IPS-20b (cell line): ENCODE measurements around the gene ANO1.

Experiments
- H3K27ac ChIP-seq: one replicate; pipeline ENCODE4 v1.5.1; 2013; ENCODE audit warnings: low read length
- H3K27me3 ChIP-seq: 2 replicates; pipeline ENCODE4 v1.6.1; 2013; ENCODE audit warnings: mild to moderate bottlenecking, low read length, inconsistent platforms; ENCODE audit not compliant: insufficient read depth
- H3K36me3 ChIP-seq: 2 replicates; pipeline ENCODE4 v1.6.1; 2013; ENCODE audit warnings: low read depth, mild to moderate bottlenecking, inconsistent platforms, low read length, moderate library complexity; ENCODE audit not compliant: insufficient read depth
- H3K4me1 ChIP-seq: 2 replicates; pipeline ENCODE4 v1.6.1; 2013; ENCODE audit warnings: mild to moderate bottlenecking, control low read depth, inconsistent platforms, low read length, moderate library complexity; ENCODE audit not compliant: insufficient read depth
- H3K4me3 ChIP-seq: 2 replicates; pipeline ENCODE4 v1.5.1; 2013; ENCODE audit warnings: mild to moderate bottlenecking, low read length, inconsistent platforms
- H3K9ac ChIP-seq: 2 replicates; pipeline ENCODE4 v1.6.1; 2013; ENCODE audit warnings: low read depth, mild to moderate bottlenecking, inconsistent platforms, low read length, moderate library complexity
- H3K9me3 ChIP-seq: 2 replicates; pipeline ENCODE4 v1.6.1; 2013; ENCODE audit warnings: mild to moderate bottlenecking, low read depth, low read length, inconsistent platforms; ENCODE audit not compliant: insufficient read depth

Gene ANO1

DNA sequence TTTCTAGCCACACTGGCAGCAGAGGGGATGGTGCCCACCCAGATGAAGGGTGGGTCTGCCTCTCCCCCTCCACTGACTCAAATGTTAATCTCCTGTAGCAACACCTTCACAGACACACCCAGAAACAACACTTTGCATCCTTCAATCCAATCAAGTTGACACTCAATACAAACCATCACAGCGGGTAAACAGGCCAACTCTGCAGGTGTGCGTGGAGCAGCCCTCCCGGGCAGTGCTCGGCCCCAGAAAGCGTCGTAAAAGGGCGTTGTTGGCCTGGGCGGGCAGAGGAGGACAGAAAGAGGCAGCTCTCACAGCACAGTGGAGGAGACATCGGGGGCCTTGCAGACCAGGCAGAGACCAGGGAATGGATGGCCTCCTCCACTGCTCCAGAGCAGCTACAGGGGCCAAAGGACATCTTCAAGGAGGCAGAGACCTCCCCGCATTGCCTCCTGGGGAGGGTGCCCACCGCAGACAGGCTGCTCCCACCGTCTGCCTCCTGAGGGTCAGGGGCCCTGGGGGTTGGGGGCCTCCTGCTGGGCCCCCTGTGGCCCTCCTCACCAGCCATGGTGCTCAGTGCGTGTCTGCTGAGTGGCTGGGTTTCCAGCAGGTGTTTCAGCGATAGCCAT, 68.9 kb downstream of the ANO1 start:
- no peak overlapping the region for H3K9ac ChIP-seq
- H3K36me3 ChIP-seq, result no peaks in the 10 kb centered on the region
- peaks cover 14% of the 10 kb centered on the region for H3K4me1 ChIP-seq
- H3K9me3 ChIP-seq, result no peaks in the 10 kb centered on the region
- H3K4me3 ChIP-seq, result no peak overlapping the region
- H3K27ac ChIP-seq, result no peak overlapping the region
- peaks cover 52% of the 10 kb centered on the region for H3K27me3 ChIP-seq

DNA sequence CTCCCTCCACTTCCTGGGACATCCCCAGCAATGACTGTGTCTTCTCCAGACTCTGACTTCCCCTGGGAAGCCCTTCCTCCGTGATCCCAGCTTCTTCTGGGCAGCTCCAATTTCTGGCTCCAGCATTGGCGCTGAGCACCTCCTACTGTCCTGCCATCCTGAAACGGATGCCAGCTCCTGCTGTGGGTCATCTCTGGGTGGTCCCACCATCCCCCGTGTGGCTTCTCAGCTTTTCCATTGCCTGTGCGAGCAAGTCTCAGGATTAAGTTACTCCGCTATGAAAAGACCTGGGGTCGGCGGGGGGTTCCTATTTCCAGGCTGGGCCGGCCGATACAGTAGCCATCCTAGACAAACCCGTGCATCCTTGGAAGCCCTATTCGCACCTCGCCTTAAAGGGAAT, 69.6 kb downstream of the ANO1 start:
- Histone ChIP-seq H3K27me3 (peaks cover 45% of the 10 kb centered on the region), H3K4me1 (peaks cover 7% of the 10 kb centered on the region)

DNA sequence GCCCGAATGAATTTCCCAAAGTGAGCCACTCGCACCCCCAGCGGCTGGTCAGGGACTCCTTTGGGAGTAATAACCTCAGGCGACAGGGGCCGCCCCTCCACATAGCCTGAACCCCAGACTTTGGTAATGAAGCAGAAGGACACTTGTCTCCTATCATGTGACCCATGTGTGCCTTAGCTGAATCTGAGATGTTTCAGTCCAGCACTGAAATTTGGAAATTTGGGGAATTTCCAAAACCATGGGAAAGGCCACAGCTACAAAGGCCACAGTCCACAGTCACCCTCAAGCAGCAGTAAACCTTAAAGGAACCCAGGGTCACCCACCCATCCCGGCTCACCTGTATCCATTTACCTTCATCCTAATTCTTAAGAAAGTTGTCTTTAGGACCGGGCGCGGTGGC, 73.6 kb downstream of the ANO1 start:
- H3K36me3 ChIP-seq, result no peaks in the 10 kb centered on the region
- H3K27ac ChIP-seq, result no peak overlapping the region
- peaks cover 12% of the 10 kb centered on the region for H3K27me3 ChIP-seq
- no peak overlapping the region for H3K4me3 ChIP-seq
- H3K9ac ChIP-seq, result no peak overlapping the region
- H3K4me1 ChIP-seq, result no peaks in the 10 kb centered on the region
- H3K9me3 ChIP-seq, result no peaks in the 10 kb centered on the region

More for the DNA sequence above, 69.6 kb downstream of the ANO1 start:
- Histone ChIP-seq H3K9ac (no peak overlapping the region), H3K9me3 (no peaks in the 10 kb centered on the region), H3K27ac (no peak overlapping the region), H3K36me3 (no peaks in the 10 kb centered on the region), H3K4me3 (no peak overlapping the region)

DNA sequence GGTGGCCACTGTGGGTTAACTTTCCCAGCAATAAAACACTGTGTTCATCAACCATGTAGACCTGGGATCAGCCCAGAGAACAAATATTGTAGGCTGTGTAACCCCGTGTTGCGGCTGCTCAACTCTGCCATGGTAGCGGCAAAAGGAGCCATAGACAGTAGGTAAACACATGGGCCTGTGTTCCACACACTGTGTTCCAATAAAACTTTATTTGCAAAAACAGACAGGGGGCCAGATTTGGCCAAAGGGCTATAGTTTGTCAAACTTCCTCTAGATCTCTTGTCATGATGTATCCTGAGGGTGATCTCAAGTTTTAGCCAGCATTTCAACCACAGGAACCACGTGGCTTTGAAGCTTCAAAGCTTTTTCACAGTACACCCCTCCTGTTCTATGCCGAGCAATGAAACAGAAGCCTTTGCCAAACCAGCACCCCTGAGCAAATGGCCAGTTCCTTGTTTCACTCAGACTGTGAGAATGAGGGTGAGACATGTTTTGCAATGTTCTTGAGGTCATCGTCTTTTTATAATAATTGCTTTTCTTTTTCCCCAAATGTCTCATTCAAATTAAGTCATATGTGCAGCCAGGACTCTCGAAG, 75.1 kb downstream of the ANO1 start:
- Histone ChIP-seq H3K9me3 (no peaks in the 10 kb centered on the region), H3K27me3 (no peaks in the 10 kb centered on the region; the same call in none of the 2 replicates), H3K4me1 (no peaks in the 10 kb centered on the region), H3K4me3 (no peak overlapping the region), H3K36me3 (no peaks in the 10 kb centered on the region), H3K9ac (no peak overlapping the region), H3K27ac (no peak overlapping the region)

DNA sequence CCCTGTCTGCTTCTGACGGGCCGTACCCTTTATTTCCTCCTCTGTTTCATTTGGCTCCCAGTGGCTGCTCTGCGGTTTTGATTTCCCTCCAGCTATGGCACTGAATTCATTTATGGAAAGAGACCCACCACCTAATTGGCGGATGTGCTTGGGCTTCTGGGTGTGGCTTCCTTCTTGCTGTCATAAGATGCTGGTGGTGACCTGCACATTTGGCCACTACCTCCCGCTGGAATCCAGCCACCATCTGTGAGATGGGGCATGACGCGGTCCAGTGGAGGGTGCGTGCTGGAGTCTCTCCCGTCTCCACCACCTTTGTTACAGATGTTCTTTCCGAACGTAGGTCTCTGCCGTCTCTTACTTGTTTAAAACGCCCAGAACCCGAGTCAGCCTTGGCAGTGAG, 77.3 kb downstream of the ANO1 start:
- Histone ChIP-seq H3K4me3 (no peak overlapping the region), H3K4me1 (no peaks in the 10 kb centered on the region), H3K9me3 (no peaks in the 10 kb centered on the region), H3K9ac (no peak overlapping the region), H3K36me3 (no peaks in the 10 kb centered on the region), H3K27me3 (no peaks in the 10 kb centered on the region), H3K27ac (no peak overlapping the region)

DNA sequence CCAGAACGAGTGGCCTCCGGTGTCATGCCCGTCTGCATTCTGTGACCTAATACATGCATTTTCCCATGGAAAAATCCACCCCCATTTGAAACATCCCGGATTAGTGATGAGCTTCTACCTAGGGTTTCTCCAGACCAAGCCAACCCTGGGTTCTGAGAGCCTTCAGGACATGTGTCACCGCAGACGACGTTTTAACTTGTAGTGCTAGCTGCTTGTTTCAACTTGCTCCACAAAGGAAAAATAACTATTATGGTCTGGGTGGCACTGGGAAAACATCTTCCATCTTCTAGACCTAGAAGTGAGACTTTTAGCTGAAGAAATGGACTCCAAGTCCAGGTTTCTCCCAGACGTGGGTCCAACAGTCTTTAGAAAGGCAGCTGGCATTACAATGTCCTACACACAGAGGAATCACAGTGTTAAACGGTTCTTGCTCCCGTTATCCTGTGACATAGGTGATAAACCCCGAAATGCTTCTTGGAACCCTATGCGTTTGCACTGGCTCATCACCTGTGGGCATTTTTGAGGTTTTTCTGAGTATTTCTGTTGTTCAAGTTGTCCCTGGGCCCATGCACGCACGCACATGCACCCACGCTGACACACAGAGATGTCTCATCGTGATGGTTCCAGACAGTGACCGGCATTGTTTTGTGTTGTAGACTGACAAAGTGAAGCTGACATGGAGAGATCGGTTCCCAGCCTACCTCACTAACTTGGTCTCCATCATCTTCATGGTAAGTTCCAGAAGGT, 78.3 kb downstream of the ANO1 start:
- Histone ChIP-seq H3K36me3 (no peaks in the 10 kb centered on the region), H3K4me3 (no peak overlapping the region), H3K27ac (no peak overlapping the region), H3K27me3 (no peaks in the 10 kb centered on the region), H3K4me1 (no peaks in the 10 kb centered on the region), H3K9ac (no peak overlapping the region), H3K9me3 (no peaks in the 10 kb centered on the region)

DNA sequence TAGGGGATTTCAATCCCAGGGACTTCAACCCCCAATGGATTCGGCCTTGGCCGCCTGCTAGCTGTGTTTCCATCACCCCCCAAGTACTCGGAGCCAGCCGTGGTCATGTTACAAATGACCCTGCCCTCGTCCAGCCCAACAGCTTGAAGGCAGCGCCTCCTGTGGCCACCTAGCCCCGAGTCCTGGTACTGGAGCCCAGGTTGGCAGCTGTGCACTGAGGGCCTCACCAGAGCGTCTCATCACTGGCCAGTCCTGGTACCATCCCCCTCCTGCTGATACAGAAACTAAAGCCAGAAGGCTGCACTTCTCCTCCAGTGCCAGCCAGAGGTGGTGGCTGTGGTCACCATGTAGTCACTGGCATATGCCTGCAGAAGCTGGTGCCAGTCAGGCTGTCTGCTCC, 80.1 kb downstream of the ANO1 start:
- Histone ChIP-seq H3K4me3 (no peak overlapping the region), H3K27ac (no peak overlapping the region)

DNA sequence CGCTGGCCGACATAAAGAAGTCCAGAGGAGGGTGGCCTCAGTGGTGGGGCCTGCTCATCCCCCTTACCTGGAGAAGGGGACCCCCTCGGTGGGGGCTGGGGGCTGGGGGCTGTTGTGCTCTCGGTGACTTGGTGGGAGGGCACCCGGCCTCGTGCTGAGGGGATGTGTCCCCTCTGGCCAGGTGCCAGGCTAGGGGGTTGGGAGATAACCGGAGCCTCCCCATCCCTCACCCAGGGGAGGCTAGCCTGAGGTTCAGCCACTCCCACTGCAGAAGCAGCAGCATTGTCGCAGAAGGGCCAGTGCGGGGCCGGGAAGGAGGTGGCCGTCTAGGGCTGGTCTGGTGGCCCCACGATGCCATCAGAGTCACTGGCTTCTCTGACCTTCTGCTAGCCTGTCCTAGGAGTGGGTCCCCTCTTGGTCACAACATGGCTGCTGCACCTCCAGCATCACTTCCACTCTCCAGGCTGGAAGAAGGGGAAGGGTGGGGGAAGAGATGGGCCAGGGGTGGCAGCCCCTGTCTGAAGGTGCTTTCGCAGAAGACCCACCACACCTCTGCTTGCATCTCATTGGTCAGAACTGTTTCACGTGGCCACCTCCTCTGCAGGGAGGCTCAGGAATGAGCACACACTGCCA, 80.8 kb downstream of the ANO1 start:
- no peak overlapping the region for H3K27ac ChIP-seq
- H3K9ac ChIP-seq, result no peak overlapping the region
- H3K27me3 ChIP-seq, result no peaks in the 10 kb centered on the region
- H3K4me3 ChIP-seq, result no peak overlapping the region
- no peaks in the 10 kb centered on the region for H3K36me3 ChIP-seq
- no peaks in the 10 kb centered on the region for H3K4me1 ChIP-seq
- no peaks in the 10 kb centered on the region for H3K9me3 ChIP-seq

More for the DNA sequence above, 80.1 kb downstream of the ANO1 start:
- H3K9ac ChIP-seq, result no peak overlapping the region
- no peaks in the 10 kb centered on the region for H3K4me1 ChIP-seq
- no peaks in the 10 kb centered on the region for H3K27me3 ChIP-seq
- H3K36me3 ChIP-seq, result no peaks in the 10 kb centered on the region
- H3K9me3 ChIP-seq, result no peaks in the 10 kb centered on the region

DNA sequence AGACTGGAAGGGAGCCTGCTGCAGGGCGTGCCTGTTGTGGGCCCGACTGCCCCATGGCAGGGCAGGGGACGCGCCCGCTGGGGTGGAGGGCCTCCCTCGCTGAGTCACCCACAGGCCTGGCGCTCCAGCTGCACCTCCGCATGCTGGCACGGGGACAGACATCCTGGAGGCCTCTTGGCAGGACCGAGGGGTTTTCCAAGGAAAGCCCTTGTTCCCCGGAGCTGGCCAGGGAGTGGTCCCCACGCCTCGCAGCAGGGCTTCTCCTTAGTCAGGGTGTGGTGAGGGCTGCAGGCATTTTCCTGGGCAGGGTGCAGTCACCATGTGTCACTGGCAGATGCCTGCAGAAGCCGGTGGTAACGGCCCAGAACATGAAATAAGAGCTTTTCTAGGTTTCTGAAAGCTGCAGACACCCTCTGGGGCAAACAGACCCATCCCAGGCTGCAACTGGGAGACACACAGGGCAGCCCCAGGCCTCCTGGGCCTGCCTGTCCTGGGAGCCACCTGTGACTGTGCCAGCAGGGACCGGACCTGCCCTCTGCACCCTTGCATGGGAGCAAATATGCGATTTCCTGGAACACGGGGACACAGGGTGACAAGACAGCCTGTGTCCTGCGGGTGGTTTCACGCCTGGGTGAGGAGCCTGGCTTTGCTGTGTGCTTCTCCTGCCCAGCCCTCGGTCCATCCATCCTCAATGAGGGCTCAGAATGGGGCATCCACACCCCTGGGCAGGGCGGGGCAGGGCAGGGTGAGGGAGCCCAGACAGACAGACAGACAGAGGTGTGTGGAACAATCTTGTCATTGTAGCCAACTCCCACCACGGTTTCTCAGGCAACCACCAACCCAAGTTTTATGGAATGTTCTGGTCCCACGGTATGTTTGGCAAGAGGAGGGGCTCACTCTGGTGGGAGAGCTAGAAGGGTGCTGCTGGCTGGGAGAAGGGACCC, 81.8 kb downstream of the ANO1 start:
- Histone ChIP-seq H3K4me3 (no peak overlapping the region), H3K27me3 (no peaks in the 10 kb centered on the region), H3K9me3 (no peaks in the 10 kb centered on the region), H3K27ac (no peak overlapping the region), H3K36me3 (no peaks in the 10 kb centered on the region), H3K9ac (no peak overlapping the region), H3K4me1 (no peaks in the 10 kb centered on the region)

DNA sequence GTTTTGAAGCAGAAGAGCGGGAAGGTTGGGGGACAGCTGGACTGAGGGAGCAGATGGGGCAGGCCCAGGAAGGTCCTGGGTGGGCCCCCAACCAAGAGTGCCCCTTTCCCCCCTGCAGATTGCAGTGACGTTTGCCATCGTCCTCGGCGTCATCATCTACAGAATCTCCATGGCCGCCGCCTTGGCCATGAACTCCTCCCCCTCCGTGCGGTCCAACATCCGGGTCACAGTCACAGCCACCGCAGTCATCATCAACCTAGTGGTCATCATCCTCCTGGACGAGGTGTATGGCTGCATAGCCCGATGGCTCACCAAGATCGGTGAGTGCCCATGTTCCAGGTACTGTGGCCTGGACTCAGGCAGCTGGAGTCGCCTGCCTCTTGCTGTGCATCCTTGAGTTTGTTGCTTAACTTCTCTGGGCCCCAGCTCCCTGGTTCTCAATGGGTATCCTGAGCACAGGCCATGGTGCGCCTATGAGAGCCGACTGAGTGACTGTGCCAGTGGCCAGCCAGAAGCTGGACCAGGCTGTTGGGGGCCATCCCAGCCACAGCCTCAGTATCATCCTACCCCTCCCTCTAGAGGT, 83.0 kb downstream of the ANO1 start:
- no peak overlapping the region for H3K27ac ChIP-seq
- H3K9ac ChIP-seq, result no peak overlapping the region
- H3K9me3 ChIP-seq, result no peaks in the 10 kb centered on the region
- H3K36me3 ChIP-seq, result no peaks in the 10 kb centered on the region
- H3K27me3 ChIP-seq, result no peaks in the 10 kb centered on the region
- no peaks in the 10 kb centered on the region for H3K4me1 ChIP-seq
- no peak overlapping the region for H3K4me3 ChIP-seq

DNA sequence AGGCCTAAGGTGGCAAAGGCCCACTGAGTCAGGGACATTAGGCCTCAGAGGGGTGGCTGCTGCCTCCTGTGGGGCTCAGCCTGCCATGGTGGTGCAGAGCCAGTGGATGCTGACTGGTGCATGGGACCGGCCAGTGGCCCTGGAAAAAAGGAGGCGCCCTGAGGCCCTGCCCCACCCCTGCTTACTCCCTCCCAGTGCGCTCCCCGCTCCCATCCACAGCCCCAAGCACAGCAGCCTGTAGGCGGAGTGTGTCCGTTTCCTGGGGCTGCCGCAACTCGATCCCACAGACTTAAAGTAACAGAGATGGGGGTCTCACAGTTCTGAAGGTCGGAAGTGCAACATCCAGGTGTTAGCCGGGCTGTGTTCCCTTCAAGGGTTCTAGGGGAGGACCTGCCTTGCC, 86.6 kb downstream of the ANO1 start:
- H3K36me3 ChIP-seq, result no peaks in the 10 kb centered on the region
- no peaks in the 10 kb centered on the region for H3K4me1 ChIP-seq
- H3K9ac ChIP-seq, result no peak overlapping the region; the same call in 1 of the 2 replicates

More for the DNA sequence above, 86.6 kb downstream of the ANO1 start:
- Histone ChIP-seq H3K27ac (no peak overlapping the region), H3K9me3 (no peaks in the 10 kb centered on the region), H3K4me3 (no peak overlapping the region), H3K27me3 (no peaks in the 10 kb centered on the region)
